BJ (cell line): ENCODE measurements around the gene STRBP. TPM values are rescaled to one million over a fixed set of nuclear protein-coding genes. Genes with fewer than 3 reads are reported as not detected.

ENCODE experiments used
- CTCF ChIA-PET: fragments of 350-600 bp; formaldehyde crosslinking; extraction: SDS; loops from one replicate; lab custom pipeline; 2021; ENCODE audit warnings: antibody characterized with exemption, inconsistent platforms; lab: Yijun Ruan, JAX
- POLR2A ChIA-PET: fragments of 300-600 bp; sonication (Branson Sonifier 250); formaldehyde crosslinking; extraction: SDS; loops from one replicate; lab custom pipeline; 2021; ENCODE audit warnings: antibody characterized with exemption; lab: Charles Lee
- DNase-seq: peaks from one replicate; pipeline ENCODE4 v3.0.0-alpha.2; 2011; ENCODE audit warnings: low read depth
- H3K27me3 ChIP-seq: 2 replicates; pipeline ENCODE4 v1.6.0; 2011; ENCODE audit warnings: low read length; ENCODE audit not compliant: control insufficient read depth, insufficient read depth
- H3K36me3 ChIP-seq: 2 replicates; pipeline ENCODE4 v1.5.1; 2011; ENCODE audit warnings: low read length; ENCODE audit not compliant: control insufficient read depth, insufficient read depth
- H3K4me3 ChIP-seq: 2 replicates; pipeline ENCODE4 v1.5.1; 2011; ENCODE audit warnings: low read depth, mild to moderate bottlenecking, control low read depth, low read length
- CTCF ChIP-seq: IDR thresholded peaks from 2 replicates; pipeline ENCODE4 v1.5.1; 2011; ENCODE audit warnings: low read depth, mild to moderate bottlenecking, control low read depth, inconsistent platforms, low read length, moderate library complexity; ENCODE audit not compliant: insufficient read depth
- polyA plus RNA-seq: library from polyadenylated mRNA; depleted of rRNA; stranded (reverse); fragments of >200 nt; gene quantifications from 2 replicates; pipeline ENCODE4 v1.2.3, GENCODE V29; 2011

The STRBP gene
- polyA plus RNA-seq, 1 experiment, result 1.1 TPM

- H3K4me3 ChIP-seq, result no peak overlapping the region
- TF ChIP-seq CTCF, result no peak
- peaks cover 19% of the 10 kb centered on the region for H3K27me3 ChIP-seq
- H3K36me3 ChIP-seq, result no peaks in the 10 kb centered on the region
- ChIA-PET POLR2A (no interaction called here), CTCF (no interaction called here)
- no peak for DNase-seq
These were observed 1.6 kb downstream of the STRBP start for GRCh38 chr9:123266655-123267399.

- CTCF ChIA-PET, result no interaction called here
- Histone ChIP-seq H3K4me3 (no peak overlapping the region), H3K36me3 (no peaks in the 10 kb centered on the region), H3K27me3 (peaks cover 19% of the 10 kb centered on the region)
- POLR2A ChIA-PET, result no interaction called here
- DNase-seq, result no peak
- TF ChIP-seq CTCF, result no peak
These were observed 2.6 kb downstream of the STRBP start for GRCh38 chr9:123265833-123266232.

DNA sequence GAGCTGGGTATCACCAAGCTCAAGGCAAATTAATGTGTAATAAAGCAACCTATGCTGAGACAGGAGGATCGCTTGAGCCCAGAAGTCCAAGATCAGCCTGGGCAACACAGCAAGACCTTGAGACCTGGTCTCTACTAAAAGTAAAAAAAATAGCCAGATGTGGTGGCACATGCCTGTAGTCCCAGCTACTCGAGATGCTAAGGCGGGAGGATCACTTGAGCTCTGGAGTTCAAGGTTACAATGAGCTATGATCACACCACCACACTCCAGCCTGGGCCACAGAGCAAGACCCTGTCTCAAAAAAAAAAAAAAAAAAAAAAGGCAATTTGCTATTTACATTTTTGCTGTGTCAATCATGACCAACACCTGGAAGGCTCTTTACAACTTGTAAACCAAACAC, 5.2 kb downstream of the STRBP start:
- POLR2A ChIA-PET, result no interaction called here

GRCh38 chr9:123262338-123262737, 6.0 kb downstream of the STRBP start:
- Histone ChIP-seq H3K27me3 (peaks cover 16% of the 10 kb centered on the region), H3K4me3 (no peak overlapping the region), H3K36me3 (no peaks in the 10 kb centered on the region)
- ChIA-PET CTCF (interaction anchor here (1.2 kb wide), 1 partner anchor 10 kb away, joined by 4 read pairs; no protein-coding TSS in a partner anchor), POLR2A (no interaction called here)
- DNase-seq, result no peak
- no peak for TF ChIP-seq CTCF

More for the DNA sequence above, 5.2 kb downstream of the STRBP start:
- no peaks in the 10 kb centered on the region for H3K36me3 ChIP-seq
- CTCF ChIA-PET, result interaction anchor here (1.2 to 1.4 kb wide), 3 partner anchors 11 to 182 kb away, joined by 4 to 6 read pairs (median 4); no protein-coding TSS in a partner anchor
- no peak for DNase-seq
- H3K4me3 ChIP-seq, result no peak overlapping the region
- peaks cover 17% of the 10 kb centered on the region for H3K27me3 ChIP-seq
- TF ChIP-seq CTCF, result no peak

- no peak for TF ChIP-seq CTCF
- DNase-seq, result no peak
- no peaks in the 10 kb centered on the region for H3K36me3 ChIP-seq
- peaks cover 5% of the 10 kb centered on the region; the same call in 1 of the 2 replicates for H3K27me3 ChIP-seq
- ChIA-PET CTCF (interaction anchor here (1.0 to 1.3 kb wide), 2 partner anchors 11 to 89 kb away, joined by 3 read pairs; no protein-coding TSS in a partner anchor), POLR2A (interaction anchor here (0.5 to 0.6 kb wide), 2 partner anchors 56 to 1421 kb away, joined by 3 read pairs; no protein-coding TSS in a partner anchor)
- no peak overlapping the region for H3K4me3 ChIP-seq
These were observed 7.2 kb downstream of the STRBP start for GRCh38 chr9:123261006-123261677.
